Measurements from ENCODE around the gene MBOAT1.

Gene MBOAT1

DNA sequence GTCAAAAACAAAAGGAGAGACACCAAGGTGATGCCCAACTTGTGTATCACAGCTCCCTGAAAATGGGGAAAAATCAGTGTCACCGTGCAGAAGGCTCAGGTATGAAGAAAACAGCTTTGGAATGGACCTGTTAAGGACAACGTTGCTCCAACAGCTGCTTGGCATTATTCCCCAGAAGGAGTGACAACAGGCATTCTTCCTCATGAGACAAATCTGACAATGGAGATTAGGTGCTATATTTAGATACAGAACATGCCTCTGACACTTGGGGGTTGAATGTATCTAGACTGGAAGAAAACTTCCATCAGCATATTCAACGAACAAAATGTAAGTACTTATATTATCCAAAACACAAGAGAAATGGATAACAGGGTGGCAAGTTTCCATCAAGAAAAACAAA lies 87.7 kb downstream of the MBOAT1 start:
- Histone ChIP-seq H3K27ac (no peak overlapping the region), H3K27me3 (replicated peaks) (no peaks in the 10 kb centered on the region), H3K36me3 (replicated peaks) (no peaks in the 10 kb centered on the region), H3K4me3 (ENCODE audit: low read depth, low read length) (no peak overlapping the region)
- no peak for TF ChIP-seq CTCF (IDR thresholded peaks at IDR 0.05; ENCODE audit: low read depth, low read length, missing control alignments)
- no peak for DNase-seq
- in situ Hi-C loops (cut with HindIII; ENCODE audit: low pct_ligation_motif_present, low sequenced_read_pairs) = no loop called here

DNA sequence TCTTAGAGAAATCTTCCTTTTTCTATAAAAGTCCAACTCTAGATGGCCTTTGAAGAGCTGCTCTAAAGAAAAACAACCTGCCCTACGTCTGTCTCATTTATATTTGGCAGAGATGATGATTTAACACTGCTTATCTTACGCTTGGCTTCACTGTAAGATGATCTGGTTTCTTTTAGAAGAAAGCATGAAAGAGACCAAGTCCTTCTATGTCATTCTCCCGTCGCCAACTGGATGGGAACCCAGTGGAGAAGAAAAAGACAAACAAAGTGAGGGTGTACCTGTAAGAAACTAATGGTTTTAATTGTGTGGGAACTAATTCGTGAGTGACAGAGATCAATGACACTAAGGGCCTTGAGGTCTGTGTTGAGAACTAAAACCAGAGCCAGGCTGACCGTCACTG lies 92.8 kb downstream of the MBOAT1 start:
- DNase-seq = no peak
- Histone ChIP-seq H3K36me3 (replicated peaks) (no peaks in the 10 kb centered on the region), H3K27ac (no peak overlapping the region), H3K4me3 (ENCODE audit: low read depth, low read length) (no peak overlapping the region), H3K27me3 (replicated peaks) (no peaks in the 10 kb centered on the region)
- in situ Hi-C loops (cut with HindIII; ENCODE audit: low pct_ligation_motif_present, low sequenced_read_pairs) = no loop called here
- no peak for TF ChIP-seq CTCF (IDR thresholded peaks at IDR 0.05; ENCODE audit: low read depth, low read length, missing control alignments)

GRCh38 chr6:20118892-20119291 lies 93.4 kb downstream of the MBOAT1 start:
- H3K27me3 ChIP-seq (replicated peaks) = no peaks in the 10 kb centered on the region
- TF ChIP-seq CTCF (IDR thresholded peaks at IDR 0.05; ENCODE audit: low read depth, low read length, missing control alignments) = no peak
- no peak overlapping the region for H3K4me3 ChIP-seq (ENCODE audit: low read depth, low read length)
- no peak for DNase-seq
- no peak overlapping the region for H3K27ac ChIP-seq
- H3K36me3 ChIP-seq (replicated peaks) = no peaks in the 10 kb centered on the region
- in situ Hi-C loops (cut with HindIII; ENCODE audit: low pct_ligation_motif_present, low sequenced_read_pairs) = no loop called here

- no peak overlapping the region for H3K27ac ChIP-seq
- H3K27me3 ChIP-seq (replicated peaks) = no peaks in the 10 kb centered on the region
- H3K36me3 ChIP-seq (replicated peaks) = no peaks in the 10 kb centered on the region
- DNase-seq = no peak
- in situ Hi-C loops (cut with HindIII; ENCODE audit: low pct_ligation_motif_present, low sequenced_read_pairs) = no loop called here
- H3K4me3 ChIP-seq (ENCODE audit: low read depth, low read length) = no peak overlapping the region
- no peak for TF ChIP-seq CTCF (IDR thresholded peaks at IDR 0.05; ENCODE audit: low read depth, low read length, missing control alignments)
Observed at GRCh38 chr6:20117474-20117873, 94.8 kb downstream of the MBOAT1 start.

- H3K36me3 ChIP-seq (replicated peaks) = no peaks in the 10 kb centered on the region
- no peak for DNase-seq
- H3K4me3 ChIP-seq (ENCODE audit: low read depth, low read length) = no peak overlapping the region
- TF ChIP-seq CTCF (IDR thresholded peaks at IDR 0.05; ENCODE audit: low read depth, low read length, missing control alignments) = no peak
- no peak overlapping the region for H3K27ac ChIP-seq
- in situ Hi-C loops (cut with HindIII; ENCODE audit: low pct_ligation_motif_present, low sequenced_read_pairs) = no loop called here
- H3K27me3 ChIP-seq (replicated peaks) = no peaks in the 10 kb centered on the region
Observed at GRCh38 chr6:20116792-20117191, 95.5 kb downstream of the MBOAT1 start.

DNA sequence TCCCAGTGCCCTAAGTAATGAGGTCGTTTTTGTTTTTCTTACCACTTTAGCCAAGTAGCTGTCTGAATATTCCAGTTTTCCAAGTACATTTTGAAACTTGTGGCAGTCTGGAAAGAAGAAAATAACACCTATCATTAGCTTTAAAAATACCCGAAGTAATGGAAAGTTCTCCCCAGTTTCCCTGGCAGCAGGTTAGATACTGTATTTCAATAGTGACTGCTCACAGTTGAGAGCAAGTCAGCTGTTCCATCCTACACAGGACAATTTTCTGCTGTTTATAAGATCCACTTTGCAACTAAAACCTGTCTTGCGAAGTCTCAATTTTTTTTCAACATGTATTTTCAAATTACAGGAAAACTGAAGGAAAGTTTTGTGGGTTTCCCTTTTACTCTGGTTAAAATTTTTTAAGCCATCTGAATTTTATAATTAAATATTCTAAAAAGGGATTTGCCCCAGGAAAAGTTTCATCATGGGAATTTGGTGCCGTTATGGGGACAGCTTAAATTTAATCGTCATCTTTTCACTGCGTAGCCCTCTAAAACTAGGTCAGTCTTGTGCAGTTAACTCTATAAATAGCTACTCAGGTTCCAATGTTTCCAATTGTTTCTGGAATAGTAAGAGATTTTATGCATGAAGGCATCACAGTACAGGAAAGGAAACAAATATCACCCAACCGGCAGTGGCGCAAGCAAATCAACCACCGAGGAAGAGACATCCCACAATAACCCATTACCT lies 96.9 kb downstream of the MBOAT1 start:
- no peak overlapping the region for H3K27ac ChIP-seq
- no peak overlapping the region for H3K4me3 ChIP-seq (ENCODE audit: low read depth, low read length)
- no peak for DNase-seq
- H3K27me3 ChIP-seq (replicated peaks) = no peaks in the 10 kb centered on the region
- TF ChIP-seq CTCF (IDR thresholded peaks at IDR 0.05; ENCODE audit: low read depth, low read length, missing control alignments) = no peak
- in situ Hi-C loops (cut with HindIII; ENCODE audit: low pct_ligation_motif_present, low sequenced_read_pairs) = no loop called here
- no peaks in the 10 kb centered on the region for H3K36me3 ChIP-seq (replicated peaks)

Data from brain microvascular endothelial cell (primary cell).